K562 (cell line): ENCODE data around the gene EXOC4. TPM values are rescaled to one million over a fixed set of nuclear protein-coding genes. Genes with fewer than 3 reads are reported as not detected.

ENCODE experiments used
- ATAC-seq: fragments of 200-7000 bp; cut with Tn5 transposase; 3 replicates; pipeline ENCODE4 v1.9.1; 2020; ENCODE audit warnings: moderate library complexity
- BruUV-seq: library from RNA; stranded (reverse); fragments of 400-500 nt; replicated peaks from 2 replicates; lab custom pipeline; 2021; lab: Mats Ljungman, UMichigan
- CTCF ChIA-PET: fragments of 300-600 bp; formaldehyde crosslinking; extraction: SDS; loops from one replicate; lab custom pipeline; 2021; ENCODE audit warnings: low intra/inter-chr PET ratio; lab: Yijun Ruan, JAX
- POLR2A ChIA-PET: fragments of 300-600, 350-650 bp; sonication (Branson Sonifier 250); formaldehyde crosslinking; extraction: SDS; loops from one replicate; lab custom pipeline; 2021; ENCODE audit warnings: antibody characterized with exemption, inconsistent platforms; lab: Yijun Ruan, JAX
- DNase-seq, 4 experiments: peaks; one replicate each; pipeline versions ENCODE4 v3.0.0 to v3.0.0-alpha.2; 2011 to 2018; ENCODE audit warnings: low spot score in 3 of 4, mixed read lengths in 3 of 4; ENCODE audit errors: extremely low read depth in 1 of 4
- FAIRE-seq: peaks from 2 replicates; lab custom pipeline; 2011; peaks lifted over from hg19 to GRCh38; lab: Jason Lieb, UNC
- H2AFZ ChIP-seq: 2 replicates; pipeline ENCODE4 v1.6.0; 2011; ENCODE audit warnings: low read depth, low read length, control low read depth, inconsistent platforms
- H3K27ac ChIP-seq: fragments of 200-600 bp; 3 replicates; pipeline ENCODE4 v1.8.0; 2011; ENCODE audit warnings: low read depth, mild to moderate bottlenecking, control low read depth, inconsistent platforms, low read length, moderate library complexity, mixed read lengths; ENCODE audit errors: extremely low read depth
- H3K27me3 ChIP-seq, 2 experiments: fragments of 300-600 bp in 1 of 2; 2 replicates in 1 of 2; 3 replicates in 1 of 2; pipeline versions ENCODE4 v1.6.0 to v1.8.0; 2011; ENCODE audit warnings: inconsistent platforms in 2 of 2, low read length in 2 of 2, mild to moderate bottlenecking in 1 of 2, mixed read lengths in 1 of 2, moderate library complexity in 1 of 2; ENCODE audit not compliant: control insufficient read depth in 2 of 2, insufficient read depth in 2 of 2
- H3K36me3 ChIP-seq: fragments of 300-600 bp; 3 replicates; pipeline ENCODE4 v1.8.0; 2011; ENCODE audit warnings: mild to moderate bottlenecking, low read length, inconsistent platforms; ENCODE audit not compliant: control insufficient read depth, insufficient read depth
- H3K4me1 ChIP-seq, 2 experiments: fragments of 200-600 bp in 1 of 2; replicated peaks in 1 of 2; 2 replicates in 1 of 2; 3 replicates in 1 of 2; pipeline versions ENCODE4 v1.5.1 to v1.8.0; 2011; ENCODE audit warnings: inconsistent platforms in 2 of 2, low read length in 2 of 2, mild to moderate bottlenecking in 1 of 2, mixed read lengths in 1 of 2, moderate library complexity in 1 of 2; ENCODE audit not compliant: control insufficient read depth in 2 of 2, insufficient read depth in 2 of 2
- H3K4me2 ChIP-seq: 2 replicates; pipeline ENCODE4 v1.6.1; 2011; ENCODE audit warnings: low read length, control low read depth, inconsistent platforms, mixed read lengths; ENCODE audit not compliant: insufficient read depth
- H3K4me3 ChIP-seq: fragments of 200-600 bp; sonication (generic), shearing (Covaris generic); 2 replicates; pipeline ENCODE4 v1.5.1; 2016; ENCODE audit warnings: control low read depth, inconsistent platforms
- H3K79me2 ChIP-seq: fragments of 200-600 bp; 3 replicates; pipeline ENCODE4 v1.8.0; 2011; ENCODE audit warnings: low read length, inconsistent platforms; ENCODE audit not compliant: control insufficient read depth, insufficient read depth
- H3K9ac ChIP-seq, 2 experiments: 2 replicates each; pipeline versions ENCODE4 v1.6.0 to v1.6.1; 2011; ENCODE audit warnings: low read depth in 2 of 2, low read length in 2 of 2, control low read depth in 1 of 2, inconsistent platforms in 1 of 2, mild to moderate bottlenecking in 1 of 2, mixed read lengths in 1 of 2; ENCODE audit not compliant: insufficient read depth in 1 of 2
- H3K9me1 ChIP-seq: one replicate; pipeline ENCODE4 v1.6.0; 2011; ENCODE audit warnings: inconsistent platforms, mild to moderate bottlenecking, low read length, moderate library complexity; ENCODE audit not compliant: control insufficient read depth, insufficient read depth
- H3K9me3 ChIP-seq: replicated peaks from 2 replicates; pipeline ENCODE4 v1.5.1; 2011; ENCODE audit warnings: low read depth, low read length, inconsistent platforms; ENCODE audit not compliant: control insufficient read depth, insufficient read depth
- H4K20me1 ChIP-seq: replicated peaks from 2 replicates; pipeline ENCODE4 v1.6.1; 2011; ENCODE audit warnings: low read length, inconsistent platforms, mixed read lengths; ENCODE audit not compliant: control insufficient read depth, insufficient read depth
- NR1H2 ChIP-seq: sonication (generic); formaldehyde crosslinking; IDR thresholded peaks from 2 replicates; pipeline ENCODE4 v1.4.0; 2020; ENCODE audit warnings: mild to moderate bottlenecking, missing genetic modification reagents
- PCBP1 ChIP-seq: fragments of 200-400 bp; formaldehyde crosslinking; IDR thresholded peaks from 2 replicates; pipeline ENCODE4 v1.6.1; 2018; ENCODE audit warnings: mild to moderate bottlenecking, low read depth, low read length; ENCODE audit not compliant: poor library complexity, severe bottlenecking
- PHTF2 ChIP-seq: fragments of 250-450 bp; sonication (Bioruptor Pico); IDR thresholded peaks from 2 replicates; pipeline ENCODE4 v1.5.0; 2021; ENCODE audit warnings: mild to moderate bottlenecking
- ZNF717 ChIP-seq: fragments of 250-450 bp; sonication (Bioruptor Pico); IDR thresholded peaks from 2 replicates; pipeline ENCODE4 v1.5.0; 2021
- WGBS: fragments of 100-300 bp; shearing (Covaris generic); methylation state at CpG from one replicate; pipeline ENCODE4 v1.1.6; 2016; ENCODE audit warnings: low coverage, mixed read lengths; ENCODE audit not compliant: insufficient coverage; ENCODE audit errors: missing lambda C conversion rate; 5-methylcytosine and 5-hydroxymethylcytosine counted together
- in situ Hi-C: fragments of 300-500 bp; cut with MboI; formaldehyde crosslinking; loops from 4 replicates; pipeline ENCODE4 v1.15.0; 2018; ENCODE audit warnings: inconsistent platforms, mixed read lengths
- intact Hi-C: fragments of 100-400 bp; cut with micrococcal nuclease; formaldehyde crosslinking; loops from 2 replicates; pipeline ENCODE4 v1.14.2; 2022
- polyA plus RNA-seq, 8 experiments: library from polyadenylated mRNA; depleted of rRNA in 4 of 8; stranded (reverse) in 5 of 8; unstranded in 3 of 8; fragments of >200 nt; fragmentation: Nextera tagmentation in 2 of 8; fragmentation: Illumina TruSeq in 1 of 8; extraction: Ambion mirVana in 2 of 8; extraction: Trizol in 1 of 8; gene quantifications; 2 replicates each; pipeline versions ENCODE4 v1.2.1 to v1.2.3, GENCODE V29; 2011 to 2014; ENCODE audit warnings: inconsistent platforms in 1 of 8, missing spikeins in 1 of 8
- total RNA-seq, 7 experiments: library from RNA; depleted of rRNA in 6 of 7; stranded (reverse); fragments of >200 nt in 6 of 7; fragmentation: Illumina TruSeq in 2 of 7; extraction: Trizol in 2 of 7; gene quantifications; 2 replicates each; pipeline versions ENCODE4 v1.2.1 to v1.2.3, GENCODE V29; 2011 to 2021; ENCODE audit warnings: low replicate concordance in 1 of 7
- TF ChIP-seq, protein P1 (sequence below): fragments of 450-650 bp; IDR thresholded peaks from 2 replicates; pipeline ENCODE4 v1.7.1; 2018; ENCODE audit warnings: mild to moderate bottlenecking, low read depth; ENCODE audit not compliant: partially characterized antibody

EXOC4 gene
- total and polyA plus RNA-seq, 9 of the 15 experiments (the other 6 are each of a cell fraction or from before 2014, with no cell fraction given) = 18.5 to 73.1 (median 46.6) TPM

DNA sequence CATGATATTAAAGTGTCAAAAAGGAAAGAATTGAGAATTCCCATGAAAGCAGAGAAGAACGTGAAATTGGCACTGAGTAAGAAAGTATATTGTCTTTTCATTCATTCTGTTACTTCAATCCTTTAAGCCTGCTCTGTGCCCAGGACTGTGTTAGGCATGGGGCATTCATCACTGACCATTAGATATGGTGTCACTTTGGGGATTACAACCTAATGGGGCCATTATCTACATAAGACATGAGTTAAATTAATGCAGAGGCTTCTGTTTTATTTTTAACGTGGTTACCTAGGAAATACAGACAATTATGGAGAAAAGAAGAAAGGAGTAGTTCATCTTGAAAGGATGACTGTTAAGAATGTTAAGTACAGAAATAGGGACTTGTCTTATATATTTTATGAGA is 710.8 kb downstream of the EXOC4 start (continued):
- no peak for TF ChIP-seq ZNF717 (CRISPR knock-in tag)
- TF ChIP-seq, protein P1, sequence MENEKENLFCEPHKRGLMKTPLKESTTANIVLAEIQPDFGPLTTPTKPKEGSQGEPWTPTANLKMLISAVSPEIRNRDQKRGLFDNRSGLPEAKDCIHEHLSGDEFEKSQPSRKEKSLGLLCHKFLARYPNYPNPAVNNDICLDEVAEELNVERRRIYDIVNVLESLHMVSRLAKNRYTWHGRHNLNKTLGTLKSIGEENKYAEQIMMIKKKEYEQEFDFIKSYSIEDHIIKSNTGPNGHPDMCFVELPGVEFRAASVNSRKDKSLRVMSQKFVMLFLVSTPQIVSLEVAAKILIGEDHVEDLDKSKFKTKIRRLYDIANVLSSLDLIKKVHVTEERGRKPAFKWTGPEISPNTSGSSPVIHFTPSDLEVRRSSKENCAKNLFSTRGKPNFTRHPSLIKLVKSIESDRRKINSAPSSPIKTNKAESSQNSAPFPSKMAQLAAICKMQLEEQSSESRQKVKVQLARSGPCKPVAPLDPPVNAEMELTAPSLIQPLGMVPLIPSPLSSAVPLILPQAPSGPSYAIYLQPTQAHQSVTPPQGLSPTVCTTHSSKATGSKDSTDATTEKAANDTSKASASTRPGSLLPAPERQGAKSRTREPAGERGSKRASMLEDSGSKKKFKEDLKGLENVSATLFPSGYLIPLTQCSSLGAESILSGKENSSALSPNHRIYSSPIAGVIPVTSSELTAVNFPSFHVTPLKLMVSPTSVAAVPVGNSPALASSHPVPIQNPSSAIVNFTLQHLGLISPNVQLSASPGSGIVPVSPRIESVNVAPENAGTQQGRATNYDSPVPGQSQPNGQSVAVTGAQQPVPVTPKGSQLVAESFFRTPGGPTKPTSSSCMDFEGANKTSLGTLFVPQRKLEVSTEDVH = no peak
- TF ChIP-seq NR1H2 (CRISPR knock-in tag) = no peak
- no peak for TF ChIP-seq PCBP1

DNA sequence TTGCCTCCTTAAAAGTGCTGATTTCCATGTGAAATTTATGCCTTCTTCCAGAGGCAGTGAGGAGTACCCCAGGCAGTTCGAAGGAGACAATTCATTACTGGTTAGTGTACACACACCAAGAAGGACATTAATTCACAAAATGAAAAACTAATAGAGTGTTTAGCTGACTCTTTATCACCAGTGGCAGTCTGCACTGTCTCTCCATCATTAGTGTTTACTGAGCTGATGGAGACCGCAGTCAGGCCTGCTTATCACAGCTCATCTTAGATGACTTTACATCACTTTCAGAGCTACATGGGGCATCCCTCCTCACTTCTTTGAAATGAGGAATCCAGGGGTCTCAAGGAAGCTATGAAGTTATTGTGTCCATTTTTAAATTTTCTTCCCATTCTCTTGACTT is 718.7 kb downstream of the EXOC4 start:
- ChIA-PET CTCF (no interaction called here), POLR2A (no interaction called here)
- Histone ChIP-seq H3K27me3 (0 out of 5 replicates have a peak, but pooled peaks cover 0 to 4% of the 10 kb centered on the region in 2 experiments), H3K9ac (no peak overlapping the region), H3K4me2 (no peak overlapping the region), H3K79me2 (no peaks in the 10 kb centered on the region), H3K4me3 (no peak overlapping the region), H3K36me3 (no peaks in the 10 kb centered on the region), H3K9me1 (no peaks in the 10 kb centered on the region), H3K27ac (no peak overlapping the region), H4K20me1 (no peaks in the 10 kb centered on the region), H3K4me1 (no peaks in the 10 kb centered on the region), H3K9me3 (no peaks in the 10 kb centered on the region), H2AFZ (no peak overlapping the region)
- no peak for FAIRE-seq
- no peak for DNase-seq
- intact Hi-C loops (no loop called here), in situ Hi-C loops (no loop called here)
- TF ChIP-seq PHTF2 (CRISPR knock-in tag) = no peak
- no TSS peak for BruUV-seq
- 4% methylated on average over 2 of the region's 2 CpGs for WGBS
- no peak for ATAC-seq
